K562 (cell line): ENCODE measurements around the gene VWA7. TPM values are rescaled to one million over a fixed set of nuclear protein-coding genes. Genes with fewer than 3 reads are reported as not detected.

ENCODE experiments used
- ARHGAP35 ChIP-seq: fragments of 450-650 bp; IDR thresholded peaks from 2 replicates; pipeline ENCODE4 v1.6.1; 2018; ENCODE audit not compliant: partially characterized antibody
- E2F6 ChIP-seq, 2 experiments: IDR thresholded peaks; 2 replicates each; pipeline ENCODE4 v1.6.1; 2011; ENCODE audit warnings: borderline replicate concordance in 1 of 2, control low read depth in 1 of 2, low read depth in 1 of 2, low read length in 1 of 2, mild to moderate bottlenecking in 1 of 2, mixed read lengths in 1 of 2, moderate library complexity in 1 of 2; ENCODE audit not compliant: insufficient read depth in 1 of 2, insufficient read length in 1 of 2, poor library complexity in 1 of 2, severe bottlenecking in 1 of 2; ENCODE audit errors: extremely low read depth in 1 of 2
- NFRKB ChIP-seq: fragments of 450-650 bp; IDR thresholded peaks from 2 replicates; pipeline ENCODE4 v1.6.1; 2016; ENCODE audit warnings: low read depth
- PHB ChIP-seq: fragments of 250-450 bp; sonication (Bioruptor Pico); IDR thresholded peaks from 2 replicates; pipeline ENCODE4 v1.5.0; 2021
- PKNOX1 ChIP-seq: fragments of 450-650 bp; IDR thresholded peaks from 2 replicates; pipeline ENCODE4 v1.6.1; 2016
- REST ChIP-seq, 2 experiments: fragments of 450-650 bp; formaldehyde crosslinking in 1 of 2; IDR thresholded peaks; 2 replicates each; pipeline versions ENCODE4 v1.4.0 to v1.6.1; 2014 to 2020; ENCODE audit warnings: mild to moderate bottlenecking in 2 of 2, borderline replicate concordance in 1 of 2, low read depth in 1 of 2
- TAF9B ChIP-seq: fragments of 450-650 bp; IDR thresholded peaks from 2 replicates; pipeline ENCODE4 v1.6.1; 2018; ENCODE audit warnings: mild to moderate bottlenecking; ENCODE audit not compliant: partially characterized antibody
- UBTF ChIP-seq, 2 experiments: IDR thresholded peaks; 2 replicates each; pipeline ENCODE4 v1.6.1; 2012; ENCODE audit warnings: improper control_type of control experiment in 2 of 2, low read depth in 2 of 2, low read length in 2 of 2, borderline replicate concordance in 1 of 2
- ZBTB9 ChIP-seq: fragments of 450-650 bp; formaldehyde crosslinking; IDR thresholded peaks from 2 replicates; pipeline ENCODE4 v1.4.0; 2020; ENCODE audit warnings: mild to moderate bottlenecking, moderate library complexity
- polyA plus RNA-seq, 8 experiments: library from polyadenylated mRNA; depleted of rRNA in 4 of 8; stranded (reverse) in 5 of 8; unstranded in 3 of 8; fragments of >200 nt; fragmentation: Nextera tagmentation in 2 of 8; fragmentation: Illumina TruSeq in 1 of 8; extraction: Ambion mirVana in 2 of 8; extraction: Trizol in 1 of 8; gene quantifications; 2 replicates each; pipeline versions ENCODE4 v1.2.1 to v1.2.3, GENCODE V29; 2011 to 2014; ENCODE audit warnings: inconsistent platforms in 1 of 8, missing spikeins in 1 of 8
- total RNA-seq, 7 experiments: library from RNA; depleted of rRNA in 6 of 7; stranded (reverse); fragments of >200 nt in 6 of 7; fragmentation: Illumina TruSeq in 2 of 7; extraction: Trizol in 2 of 7; gene quantifications; 2 replicates each; pipeline versions ENCODE4 v1.2.1 to v1.2.3, GENCODE V29; 2011 to 2021; ENCODE audit warnings: low replicate concordance in 1 of 7

VWA7 gene
- total and polyA plus RNA-seq, 9 of the 15 experiments (the other 6 are each of a cell fraction or from before 2014, with no cell fraction given): 0.18 to 2.9 (median 0.95) TPM

- TF ChIP-seq PKNOX1: peak; percentile 16; the same call in 1 of the 2 replicates
- peak; percentile 81; the same call in 1 of the 2 replicates for TF ChIP-seq PHB (CRISPR knock-in tag)
- TF ChIP-seq REST (IDR thresholded peaks at IDR 0.05; ENCODE audit: borderline replicate concordance): no peak
- 0 out of 2 replicates have a peak, but pooled peaks have one; percentile 33 for TF ChIP-seq REST (CRISPR knock-in tag; IDR thresholded peaks at IDR 0.05; ENCODE audit: low read depth)
- TF ChIP-seq TAF9B: peak; percentile 43
- TF ChIP-seq E2F6 (IDR thresholded peaks at IDR 0.05; ENCODE audit: borderline replicate concordance in 1 of 2, extremely low read depth in 1 of 2, insufficient read depth in 1 of 2, insufficient read length in 1 of 2, low read depth in 1 of 2, low read length in 1 of 2, poor library complexity in 1 of 2, severe bottlenecking in 1 of 2): peak in 1 of 2 experiments; percentile 87
- TF ChIP-seq UBTF (IDR thresholded peaks at IDR 0.05; ENCODE audit: borderline replicate concordance in 1 of 2, low read depth in 2 of 2, low read length in 2 of 2): peak in 1 of 2 experiments; percentile 60; a peak in 1 of 4 replicates
- peak; percentile 5 for TF ChIP-seq ARHGAP35
- TF ChIP-seq NFRKB: peak; percentile 80
- TF ChIP-seq ZBTB9 (CRISPR knock-in tag): peak; percentile 70; the same call in 1 of the 2 replicates
These were observed 17.9 kb upstream of the VWA7 start (continued) for GRCh38 chr6:31794866-31795615.
